ENCODE results near the gene GDPD5.

Gene GDPD5

DNA sequence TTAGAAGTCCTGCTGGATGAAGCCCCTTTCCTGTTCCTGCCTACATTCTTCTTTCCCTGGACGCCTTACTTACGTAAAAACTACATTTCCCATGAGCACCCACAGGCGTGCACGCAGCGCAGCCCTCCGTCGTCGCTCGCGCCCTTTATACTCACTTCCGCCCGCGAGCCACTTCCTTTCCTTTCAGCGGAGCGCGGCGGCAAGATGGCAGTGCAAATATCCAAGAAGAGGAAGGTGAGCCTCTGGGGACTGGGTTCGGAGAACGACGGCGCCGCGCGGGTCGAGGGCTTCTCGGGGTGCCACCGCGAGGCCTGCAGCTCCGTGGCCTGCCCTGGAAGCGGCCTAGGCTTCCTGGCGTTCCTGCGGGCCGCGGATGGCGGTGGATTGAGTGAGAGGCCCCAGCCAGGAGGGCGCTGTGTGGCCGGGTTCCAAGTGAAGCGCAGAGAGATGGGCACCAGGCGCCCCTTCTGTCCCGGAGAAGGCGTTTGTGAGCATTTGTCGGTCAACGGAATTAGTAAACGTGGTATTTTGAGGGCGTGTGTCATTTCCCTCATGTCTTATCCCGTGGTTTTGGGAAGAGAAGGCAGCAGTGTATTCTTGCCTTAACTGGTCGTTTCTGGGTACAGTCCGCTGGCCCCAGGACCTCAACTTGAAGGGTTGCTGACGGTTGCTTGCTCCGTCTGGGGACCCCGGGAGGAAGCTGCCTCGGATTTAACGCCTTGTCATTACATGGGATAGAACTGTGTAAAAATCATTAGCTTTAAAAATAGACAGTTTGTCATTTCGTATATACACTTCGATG is 126.2 kb downstream of the GDPD5 start, which contains the start of gene RPS3:
Gene RPS3 (plus strand): TSS at position 175 of the 802 bp plus-strand sequence. CDS start 30 bp downstream, at position 205.
- DNase-seq (ENCODE audit: low spot score), result peak; percentile 92

DNA sequence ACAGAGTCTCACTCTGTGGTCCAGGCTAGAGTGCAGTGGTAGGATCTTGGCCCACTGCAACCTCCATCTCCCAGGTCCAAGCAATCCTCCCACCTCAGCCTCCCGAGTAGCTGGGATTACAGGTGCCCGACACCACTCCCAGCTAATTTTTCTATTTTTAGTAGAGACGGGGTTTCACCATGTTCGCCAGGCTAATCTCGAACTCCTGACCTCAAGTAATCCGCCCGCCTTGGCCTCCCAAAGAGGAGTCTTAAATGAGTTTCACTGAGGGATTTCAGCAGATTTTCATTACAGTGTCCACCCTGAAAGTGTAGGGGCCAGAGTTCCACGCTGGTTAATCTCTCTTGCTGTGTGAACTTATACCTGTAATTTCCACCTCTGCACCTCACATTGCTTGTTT is 126.8 kb downstream of the GDPD5 start:
- DNase-seq (ENCODE audit: low spot score), result no peak

DNA sequence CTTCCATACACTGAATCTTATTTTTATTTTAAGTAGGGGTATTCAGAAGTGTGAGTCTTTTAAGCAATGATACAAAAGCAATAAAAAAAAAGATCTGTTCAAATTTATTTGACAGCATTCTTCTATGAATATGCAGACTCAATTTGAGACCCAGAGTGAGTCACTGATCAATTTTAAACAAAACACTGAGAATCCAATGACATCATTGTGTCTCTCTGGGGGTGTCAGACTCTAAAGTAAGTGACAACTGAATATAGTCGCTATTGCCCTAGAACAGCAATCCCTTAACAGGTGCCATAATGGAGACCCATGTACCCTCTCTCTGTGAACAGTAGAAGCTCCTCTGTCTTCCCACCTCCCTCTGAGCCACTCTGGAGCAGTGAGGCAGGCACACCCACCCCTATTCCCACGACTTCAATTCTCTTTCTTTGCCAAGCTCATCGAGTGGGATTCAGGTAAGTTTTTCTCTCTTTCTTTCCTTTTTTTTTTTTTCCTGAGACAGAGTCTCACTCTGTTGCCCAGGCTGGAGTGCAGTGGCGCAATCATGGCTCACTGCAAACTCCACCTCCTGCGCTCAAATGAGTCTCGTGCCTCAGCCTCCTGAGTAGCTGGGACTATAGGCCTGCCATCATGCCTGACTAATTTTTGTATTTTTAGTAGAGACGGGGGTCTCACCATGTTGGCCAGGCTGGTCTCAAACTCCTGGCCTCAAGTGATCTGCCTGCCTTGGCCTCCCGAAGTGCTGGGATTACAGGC is 131.5 kb downstream of the GDPD5 start:
- DNase-seq (ENCODE audit: low spot score), result no peak

DNA sequence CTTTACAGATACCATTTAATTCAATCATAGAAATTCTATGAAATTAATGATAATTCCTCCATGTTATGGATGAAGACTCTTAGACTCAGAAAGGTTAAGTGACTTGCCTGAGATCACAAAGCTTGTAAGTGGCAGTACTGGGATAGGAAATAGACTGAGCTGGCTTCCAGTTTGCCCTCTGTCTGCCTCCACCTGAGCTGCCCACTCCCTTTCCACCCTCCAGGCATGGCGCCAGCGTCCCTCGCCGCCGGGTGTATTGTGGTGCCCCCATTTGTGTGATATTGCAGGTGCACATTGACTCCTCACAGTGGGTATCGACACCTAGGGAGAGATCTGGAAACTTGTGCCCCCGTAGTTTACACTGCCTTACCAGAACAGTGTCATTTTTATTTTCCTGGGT is 135.8 kb downstream of the GDPD5 start:
- DNase-seq (ENCODE audit: low spot score), result no peak

DNA sequence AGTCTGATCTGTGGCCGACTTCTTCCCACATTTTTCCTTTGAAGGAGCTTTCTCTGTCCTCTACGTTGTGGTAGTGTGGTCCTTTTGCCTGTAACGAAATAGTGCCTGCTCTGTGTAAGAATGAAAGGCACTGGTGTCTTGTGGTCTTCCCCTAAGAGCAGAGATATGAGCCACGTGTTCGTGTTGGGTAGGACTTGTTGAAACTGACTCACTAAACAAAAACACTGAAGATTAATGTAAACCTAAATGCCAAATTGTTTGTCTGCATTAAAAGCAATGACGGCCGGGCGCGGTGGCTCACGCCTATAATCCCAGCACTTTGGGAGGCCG is 136.5 kb downstream of the GDPD5 start:
- no peak for DNase-seq (ENCODE audit: low spot score)

DNA sequence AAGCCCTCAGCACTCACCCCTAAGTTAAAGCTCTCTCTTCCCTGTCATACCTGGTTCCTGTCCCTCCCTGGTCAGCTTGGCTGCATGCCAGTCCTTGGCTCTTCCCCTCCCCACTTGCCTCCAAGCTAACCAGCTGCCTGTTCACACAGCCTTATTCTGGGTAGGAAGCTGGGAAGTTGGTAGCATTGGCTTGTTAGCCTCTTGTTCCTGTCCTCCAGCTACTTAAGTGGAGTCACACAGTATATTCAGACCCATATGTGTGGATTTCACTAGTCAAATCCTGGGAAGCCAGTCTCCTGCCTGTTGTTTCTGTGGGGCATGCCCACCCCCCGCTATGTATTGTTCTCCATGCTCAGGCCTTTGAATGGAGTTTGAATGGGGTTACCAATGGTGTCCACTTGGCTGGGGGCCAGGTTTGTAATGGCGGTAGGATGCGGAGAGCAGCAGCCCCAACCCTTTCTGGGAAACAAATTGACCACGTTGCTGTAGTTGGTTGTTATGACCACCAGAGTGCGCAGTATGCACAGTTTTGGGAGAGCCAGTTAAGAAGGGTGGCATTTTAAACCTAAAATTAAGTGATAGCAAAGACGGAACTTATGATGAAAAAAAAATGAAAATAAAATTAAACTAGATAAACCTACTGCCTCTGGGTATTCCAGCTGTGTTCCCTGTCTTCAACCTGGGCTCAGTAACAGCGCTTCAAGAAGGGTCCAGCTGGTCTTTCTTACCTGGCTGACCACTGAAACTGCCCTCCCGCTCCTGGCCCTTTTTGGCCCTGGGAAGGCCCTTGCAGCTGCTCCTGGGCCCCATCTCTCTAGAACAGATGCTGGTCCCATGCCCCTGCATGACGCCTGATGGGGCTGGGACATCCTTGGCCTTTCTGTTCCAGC is 137.1 kb downstream of the GDPD5 start:
- DNase-seq (ENCODE audit: low spot score), result peak; percentile 82

DNA sequence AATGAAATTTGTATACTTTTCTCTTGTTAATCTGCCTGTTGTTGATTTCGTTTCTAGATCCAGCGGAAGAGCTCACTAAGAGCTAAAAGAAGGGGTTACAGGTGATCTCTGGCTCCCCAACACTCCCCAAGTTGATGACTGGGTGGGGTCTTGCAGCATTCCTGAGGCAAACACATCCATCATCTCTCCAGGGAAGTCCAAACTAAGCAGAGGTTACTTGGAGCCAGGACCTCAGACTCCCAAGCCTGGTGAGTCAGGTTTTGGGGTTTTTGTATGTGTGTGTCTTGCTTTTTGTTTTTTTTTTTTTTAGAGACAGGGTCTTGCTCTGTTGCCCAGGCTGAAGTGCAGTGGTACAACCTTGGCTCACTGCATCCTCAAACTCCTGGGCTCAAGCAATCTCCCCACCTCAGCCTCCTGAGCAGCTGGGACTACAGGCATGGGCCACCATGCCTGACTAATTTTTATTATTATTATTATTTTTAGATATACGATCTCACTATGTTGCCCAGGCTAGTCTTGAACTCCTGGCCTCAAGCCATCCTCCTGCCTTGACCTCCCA is 137.9 kb downstream of the GDPD5 start:
- no peak for DNase-seq (ENCODE audit: low spot score)

DNA sequence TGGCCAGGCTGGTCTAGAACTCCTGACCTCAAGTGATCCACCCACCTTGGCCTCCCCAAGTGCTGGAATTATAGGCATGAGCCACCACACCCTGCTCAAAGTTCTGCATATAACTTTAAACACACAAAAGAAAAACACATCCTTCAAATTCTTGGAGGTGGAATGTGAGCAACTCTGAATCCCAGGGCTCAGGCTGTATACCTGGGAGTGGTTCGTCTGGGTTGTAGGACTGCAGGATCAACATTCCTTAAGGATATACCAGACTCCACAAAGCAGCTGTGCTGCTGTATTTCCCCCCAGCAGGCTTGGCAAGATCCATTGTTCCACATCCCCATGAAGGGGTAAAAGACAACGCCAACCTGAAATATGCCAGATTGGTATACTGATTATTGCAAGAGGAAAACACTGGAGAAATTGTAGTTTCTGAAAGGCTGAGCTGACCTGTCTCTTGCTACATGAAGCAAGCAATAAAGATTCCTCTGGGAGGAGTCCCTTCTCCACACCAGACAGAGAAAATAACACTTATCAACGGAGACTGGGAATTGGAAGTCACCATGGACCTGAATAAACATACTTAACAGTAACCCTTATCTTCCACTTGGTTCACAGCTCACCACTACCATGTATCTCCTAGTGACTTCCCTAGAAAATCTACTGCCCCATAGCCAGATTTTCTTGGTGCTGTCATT is 138.7 kb downstream of the GDPD5 start:
- no peak for DNase-seq (ENCODE audit: low spot score)

All from activated CD4-positive, alpha-beta T cell treated with anti-CD3 and anti-CD28 coated beads, Interleukin-2, Interleukin-4, amounts not matched to agents 100 ng/mL and 50 ng/mL, durations not matched to agents 16 hours and 8 hours (primary cell).